K562 (cell line): Measurements from ENCODE around the gene SOX6. TPM values are rescaled to one million over a fixed set of nuclear protein-coding genes. Genes with fewer than 3 reads are reported as not detected.

ENCODE experiments used
- ATAC-seq: fragments of 200-7000 bp; cut with Tn5 transposase; 3 replicates; pipeline ENCODE4 v1.9.1; 2020; ENCODE audit warnings: moderate library complexity
- BruUV-seq: library from RNA; stranded (reverse); fragments of 400-500 nt; replicated peaks from 2 replicates; lab custom pipeline; 2021; lab: Mats Ljungman, UMichigan
- CTCF ChIA-PET: fragments of 300-600 bp; formaldehyde crosslinking; extraction: SDS; loops from one replicate; lab custom pipeline; 2021; ENCODE audit warnings: low intra/inter-chr PET ratio; lab: Yijun Ruan, JAX
- POLR2A ChIA-PET: fragments of 300-600, 350-650 bp; sonication (Branson Sonifier 250); formaldehyde crosslinking; extraction: SDS; loops from one replicate; lab custom pipeline; 2021; ENCODE audit warnings: antibody characterized with exemption, inconsistent platforms; lab: Yijun Ruan, JAX
- DNase-seq, 4 experiments: peaks; one replicate each; pipeline versions ENCODE4 v3.0.0 to v3.0.0-alpha.2; 2011 to 2018; ENCODE audit warnings: low spot score in 3 of 4, mixed read lengths in 3 of 4; ENCODE audit errors: extremely low read depth in 1 of 4
- FAIRE-seq: peaks from 2 replicates; lab custom pipeline; 2011; peaks lifted over from hg19 to GRCh38; lab: Jason Lieb, UNC
- H2AFZ ChIP-seq: 2 replicates; pipeline ENCODE4 v1.6.0; 2011; ENCODE audit warnings: low read depth, low read length, control low read depth, inconsistent platforms
- H3K27ac ChIP-seq: fragments of 200-600 bp; 3 replicates; pipeline ENCODE4 v1.8.0; 2011; ENCODE audit warnings: low read depth, mild to moderate bottlenecking, control low read depth, inconsistent platforms, low read length, moderate library complexity, mixed read lengths; ENCODE audit errors: extremely low read depth
- H3K27me3 ChIP-seq, 2 experiments: fragments of 300-600 bp in 1 of 2; 2 replicates in 1 of 2; 3 replicates in 1 of 2; pipeline versions ENCODE4 v1.6.0 to v1.8.0; 2011; ENCODE audit warnings: inconsistent platforms in 2 of 2, low read length in 2 of 2, mild to moderate bottlenecking in 1 of 2, mixed read lengths in 1 of 2, moderate library complexity in 1 of 2; ENCODE audit not compliant: control insufficient read depth in 2 of 2, insufficient read depth in 2 of 2
- H3K36me3 ChIP-seq: fragments of 300-600 bp; 3 replicates; pipeline ENCODE4 v1.8.0; 2011; ENCODE audit warnings: mild to moderate bottlenecking, low read length, inconsistent platforms; ENCODE audit not compliant: control insufficient read depth, insufficient read depth
- H3K4me1 ChIP-seq, 2 experiments: fragments of 200-600 bp in 1 of 2; replicated peaks in 1 of 2; 2 replicates in 1 of 2; 3 replicates in 1 of 2; pipeline versions ENCODE4 v1.5.1 to v1.8.0; 2011; ENCODE audit warnings: inconsistent platforms in 2 of 2, low read length in 2 of 2, mild to moderate bottlenecking in 1 of 2, mixed read lengths in 1 of 2, moderate library complexity in 1 of 2; ENCODE audit not compliant: control insufficient read depth in 2 of 2, insufficient read depth in 2 of 2
- H3K4me2 ChIP-seq: 2 replicates; pipeline ENCODE4 v1.6.1; 2011; ENCODE audit warnings: low read length, control low read depth, inconsistent platforms, mixed read lengths; ENCODE audit not compliant: insufficient read depth
- H3K4me3 ChIP-seq: fragments of 200-600 bp; sonication (generic), shearing (Covaris generic); 2 replicates; pipeline ENCODE4 v1.5.1; 2016; ENCODE audit warnings: control low read depth, inconsistent platforms
- H3K79me2 ChIP-seq: fragments of 200-600 bp; 3 replicates; pipeline ENCODE4 v1.8.0; 2011; ENCODE audit warnings: low read length, inconsistent platforms; ENCODE audit not compliant: control insufficient read depth, insufficient read depth
- H3K9ac ChIP-seq, 2 experiments: 2 replicates each; pipeline versions ENCODE4 v1.6.0 to v1.6.1; 2011; ENCODE audit warnings: low read depth in 2 of 2, low read length in 2 of 2, control low read depth in 1 of 2, inconsistent platforms in 1 of 2, mild to moderate bottlenecking in 1 of 2, mixed read lengths in 1 of 2; ENCODE audit not compliant: insufficient read depth in 1 of 2
- H3K9me1 ChIP-seq: one replicate; pipeline ENCODE4 v1.6.0; 2011; ENCODE audit warnings: inconsistent platforms, mild to moderate bottlenecking, low read length, moderate library complexity; ENCODE audit not compliant: control insufficient read depth, insufficient read depth
- H3K9me3 ChIP-seq: replicated peaks from 2 replicates; pipeline ENCODE4 v1.5.1; 2011; ENCODE audit warnings: low read depth, low read length, inconsistent platforms; ENCODE audit not compliant: control insufficient read depth, insufficient read depth
- H4K20me1 ChIP-seq: replicated peaks from 2 replicates; pipeline ENCODE4 v1.6.1; 2011; ENCODE audit warnings: low read length, inconsistent platforms, mixed read lengths; ENCODE audit not compliant: control insufficient read depth, insufficient read depth
- ATF3 ChIP-seq, 2 experiments: fragments of 450-650 bp in 1 of 2; sonication (generic) in 1 of 2; formaldehyde crosslinking in 1 of 2; IDR thresholded peaks in 1 of 2; conservative IDR thresholded peaks in 1 of 2; 2 replicates each; pipeline versions ENCODE4 v1.6.1 to v1.8.1; 2016 to 2023; ENCODE audit warnings: mild to moderate bottlenecking in 2 of 2, moderate library complexity in 2 of 2, inconsistent platforms in 1 of 2, missing genetic modification reagents in 1 of 2
- ATF7 ChIP-seq: fragments of 450-650 bp; IDR thresholded peaks from 2 replicates; pipeline ENCODE4 v1.7.1; 2014; ENCODE audit warnings: mild to moderate bottlenecking, moderate library complexity
- CSDE1 ChIP-seq, 2 experiments: fragments of 450-650 bp; IDR thresholded peaks; 2 replicates each; pipeline ENCODE4 v1.6.1; 2016; ENCODE audit warnings: mild to moderate bottlenecking in 1 of 2
- TEAD4 ChIP-seq, 2 experiments: sonication (generic) in 1 of 2; formaldehyde crosslinking in 1 of 2; IDR thresholded peaks; 2 replicates each; pipeline versions ENCODE4 v1.6.1 to v1.8.0; 2012 to 2022; ENCODE audit warnings: borderline replicate concordance in 1 of 2, inconsistent platforms in 1 of 2, low read length in 1 of 2, mild to moderate bottlenecking in 1 of 2, missing genetic modification reagents in 1 of 2
- ZNF354B ChIP-seq: fragments of 250-450 bp; sonication (Bioruptor Pico); IDR thresholded peaks from 2 replicates; pipeline ENCODE4 v1.4.0; 2020
- ZNF449 ChIP-seq: fragments of 250-450 bp; sonication (Bioruptor Pico); IDR thresholded peaks from 2 replicates; pipeline ENCODE4 v1.8.0; 2022; ENCODE audit warnings: moderate library complexity, mild to moderate bottlenecking, inconsistent platforms
- WGBS: fragments of 100-300 bp; shearing (Covaris generic); methylation state at CpG from one replicate; pipeline ENCODE4 v1.1.6; 2016; ENCODE audit warnings: low coverage, mixed read lengths; ENCODE audit not compliant: insufficient coverage; ENCODE audit errors: missing lambda C conversion rate; 5-methylcytosine and 5-hydroxymethylcytosine counted together
- in situ Hi-C: fragments of 300-500 bp; cut with MboI; formaldehyde crosslinking; loops from 4 replicates; pipeline ENCODE4 v1.15.0; 2018; ENCODE audit warnings: inconsistent platforms, mixed read lengths
- intact Hi-C: fragments of 100-400 bp; cut with micrococcal nuclease; formaldehyde crosslinking; loops from 2 replicates; pipeline ENCODE4 v1.14.2; 2022
- polyA plus RNA-seq, 8 experiments: library from polyadenylated mRNA; depleted of rRNA in 4 of 8; stranded (reverse) in 5 of 8; unstranded in 3 of 8; fragments of >200 nt; fragmentation: Nextera tagmentation in 2 of 8; fragmentation: Illumina TruSeq in 1 of 8; extraction: Ambion mirVana in 2 of 8; extraction: Trizol in 1 of 8; gene quantifications; 2 replicates each; pipeline versions ENCODE4 v1.2.1 to v1.2.3, GENCODE V29; 2011 to 2014; ENCODE audit warnings: inconsistent platforms in 1 of 8, missing spikeins in 1 of 8
- total RNA-seq, 7 experiments: library from RNA; depleted of rRNA in 6 of 7; stranded (reverse); fragments of >200 nt in 6 of 7; fragmentation: Illumina TruSeq in 2 of 7; extraction: Trizol in 2 of 7; gene quantifications; 2 replicates each; pipeline versions ENCODE4 v1.2.1 to v1.2.3, GENCODE V29; 2011 to 2021; ENCODE audit warnings: low replicate concordance in 1 of 7

SOX6 gene
- total and polyA plus RNA-seq, 9 of the 15 experiments (the other 6 are each of a cell fraction or from before 2014, with no cell fraction given) = 0.89 to 8.7 (median 5.7) TPM

- TF ChIP-seq ZNF449 (no peak), CSDE1 (IDR thresholded peaks at IDR 0.05) (no peak), TEAD4 (IDR thresholded peaks at IDR 0.05; ENCODE audit: low read length) (no peak), TEAD4 (CRISPR knock-in tag; IDR thresholded peaks at IDR 0.05; ENCODE audit: borderline replicate concordance) (no peak)
Observed at GRCh38 chr11:16310943-16311342, 45.4 kb downstream of the SOX6 start (continued).

- ChIA-PET CTCF (no interaction called here), POLR2A (no interaction called here)
- 75% methylated on average over 2 of the region's 2 CpGs for WGBS
- DNase-seq (no peak), ATAC-seq (no peak), FAIRE-seq (no peak)
- no peak overlapping the region for H3K9ac ChIP-seq
- H3K9me3 ChIP-seq = no peaks in the 10 kb centered on the region
- H3K36me3 ChIP-seq = no peaks in the 10 kb centered on the region
- H3K4me1 ChIP-seq = no peaks in the 10 kb centered on the region
- no peaks in the 10 kb centered on the region for H3K27me3 ChIP-seq
- intact Hi-C loops = no loop called here
- no peak overlapping the region for H3K4me3 ChIP-seq
- H3K4me2 ChIP-seq = no peak overlapping the region
- no peaks in the 10 kb centered on the region for H3K79me2 ChIP-seq
- H3K9me1 ChIP-seq = no peaks in the 10 kb centered on the region
- H4K20me1 ChIP-seq = no peaks in the 10 kb centered on the region
- no peak overlapping the region for H3K27ac ChIP-seq
- no peak overlapping the region for H2AFZ ChIP-seq
- in situ Hi-C loops = no loop called here
- no TSS peak for BruUV-seq
- TF ChIP-seq ZNF354B (CRISPR knock-in tag) (no peak), ATF7 (0 out of 2 replicates have a peak, but pooled peaks have one; percentile 17), ATF3 (IDR thresholded peaks at IDR 0.05) (0 out of 2 replicates have a peak, but pooled peaks have one; percentile 28), ATF3 (CRISPR knock-in tag; conservative IDR thresholded peaks at IDR 0.05) (no peak)
Observed at GRCh38 chr11:16309226-16309625, 47.1 kb downstream of the SOX6 start.
